GM18951 (cell line): ENCODE results near the gene DPPA5.
"Not testable (repeated sequence)": the region's sequence is repeated elsewhere in the genome, so short reads cannot be mapped to it uniquely, and the experiment has no call there.

Experiments used
- POLR2A ChIP-seq: IDR thresholded peaks from 4 replicates; pipeline ENCODE4 v1.6.1; 2011; ENCODE audit warnings: mild to moderate bottlenecking; ENCODE audit not compliant: insufficient read length, insufficient read depth; ENCODE audit errors: extremely low read depth
- in situ Hi-C: fragments of 300-500 bp; cut with MboI; formaldehyde crosslinking; loops from one replicate; pipeline ENCODE4 v1.12.0; 2022; ENCODE audit warnings: low sequenced_read_pairs, mixed read lengths, inconsistent platforms; ENCODE audit not compliant: unreplicated experiment

DPPA5 gene

GRCh38 chr6:73353636-73354593 is at the start of gene DPPA5:
Gene DPPA5, minus strand, starts transcription at chr6:73354276. Its CDS starts 51 bp downstream, at chr6:73354225.
- in situ Hi-C loops, result no loop called here
- TF ChIP-seq POLR2A, result no peak

GRCh38 chr6:73400656-73401055 is 46.6 kb upstream of the DPPA5 start:
- in situ Hi-C loops, result no loop called here
- TF ChIP-seq POLR2A, result no peak

- TF ChIP-seq POLR2A, result no peak
These were observed 41.8 kb upstream of the DPPA5 start for GRCh38 chr6:73395875-73396274.

GRCh38 chr6:73394577-73395354 is 40.7 kb upstream of the DPPA5 start, which contains the start of gene DDX43:
Gene DDX43, plus strand, starts transcription at chr6:73394828. Its CDS starts 78 bp downstream, at chr6:73394906.
- in situ Hi-C loops, result no loop called here
- no peak for TF ChIP-seq POLR2A

More at GRCh38 chr6:73395875-73396274, 41.8 kb upstream of the DPPA5 start:
- in situ Hi-C loops, result no loop called here

GRCh38 chr6:73393278-73393677 is 39.2 kb upstream of the DPPA5 start:
- TF ChIP-seq POLR2A, result no peak
- in situ Hi-C loops, result no loop called here

- in situ Hi-C loops, result not testable (repeated sequence)
These were observed 38.1 kb upstream of the DPPA5 start for GRCh38 chr6:73392188-73392587.

- in situ Hi-C loops, result no loop called here
- TF ChIP-seq POLR2A, result no peak
These were observed 37.6 kb upstream of the DPPA5 start for GRCh38 chr6:73391675-73392074.

GRCh38 chr6:73389854-73390253 is 35.8 kb upstream of the DPPA5 start:
- no peak for TF ChIP-seq POLR2A
- in situ Hi-C loops, result no loop called here

- TF ChIP-seq POLR2A, result peak; percentile 28
- in situ Hi-C loops, result no loop called here
These were observed 34.9 kb upstream of the DPPA5 start for GRCh38 chr6:73388800-73389512.

GRCh38 chr6:73388433-73388799 is 34.3 kb upstream of the DPPA5 start:
- no peak for TF ChIP-seq POLR2A
- in situ Hi-C loops, result no loop called here

GRCh38 chr6:73382462-73383113 is 28.5 kb upstream of the DPPA5 start:
- in situ Hi-C loops, result no loop called here
- TF ChIP-seq POLR2A, result no peak

GRCh38 chr6:73381531-73381930 is 27.5 kb upstream of the DPPA5 start:
- in situ Hi-C loops, result not testable (repeated sequence)

- in situ Hi-C loops, result no loop called here
- TF ChIP-seq POLR2A, result no peak
These were observed 23.1 kb upstream of the DPPA5 start for GRCh38 chr6:73377225-73377624.

GRCh38 chr6:73375216-73375615 is 21.1 kb upstream of the DPPA5 start:
- in situ Hi-C loops, result no loop called here
- no peak for TF ChIP-seq POLR2A
